Bone marrow (tissue), 2 donors: Measurements from ENCODE around the gene GPR65.

Experiments used
- DNase-seq, 2 donors: peaks; one replicate each; lab custom pipeline; 2025; lab: John Stamatoyannopoulos, UW

GPR65 gene, protein sequence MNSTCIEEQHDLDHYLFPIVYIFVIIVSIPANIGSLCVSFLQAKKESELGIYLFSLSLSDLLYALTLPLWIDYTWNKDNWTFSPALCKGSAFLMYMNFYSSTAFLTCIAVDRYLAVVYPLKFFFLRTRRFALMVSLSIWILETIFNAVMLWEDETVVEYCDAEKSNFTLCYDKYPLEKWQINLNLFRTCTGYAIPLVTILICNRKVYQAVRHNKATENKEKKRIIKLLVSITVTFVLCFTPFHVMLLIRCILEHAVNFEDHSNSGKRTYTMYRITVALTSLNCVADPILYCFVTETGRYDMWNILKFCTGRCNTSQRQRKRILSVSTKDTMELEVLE

DNA sequence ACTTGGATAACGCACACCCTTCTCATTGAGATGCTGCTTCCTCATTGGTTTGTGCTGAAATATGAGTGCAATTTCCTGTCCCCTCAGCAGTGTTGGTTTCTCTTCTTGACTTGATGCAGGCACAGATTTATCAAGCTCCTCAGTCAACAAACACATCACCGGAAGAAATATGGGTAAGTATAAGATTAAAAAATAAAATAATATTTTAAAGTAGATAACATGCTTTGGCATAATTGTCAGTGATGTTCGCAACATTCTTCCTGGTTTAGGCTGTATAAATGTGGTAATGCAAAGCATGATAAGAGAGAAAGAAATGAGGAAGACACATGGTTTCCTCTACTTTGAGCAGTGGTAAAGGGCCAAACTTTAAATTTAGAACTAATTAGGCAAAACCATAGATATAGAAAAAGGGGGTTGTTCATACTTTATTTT lies at the start of gene GPR65:
GPR65 (plus strand) TSS at position 86 of the 432 bp plus-strand sequence. CDS start 5,713 bp downstream, outside the sequence.
- DNase-seq: no peak

DNA sequence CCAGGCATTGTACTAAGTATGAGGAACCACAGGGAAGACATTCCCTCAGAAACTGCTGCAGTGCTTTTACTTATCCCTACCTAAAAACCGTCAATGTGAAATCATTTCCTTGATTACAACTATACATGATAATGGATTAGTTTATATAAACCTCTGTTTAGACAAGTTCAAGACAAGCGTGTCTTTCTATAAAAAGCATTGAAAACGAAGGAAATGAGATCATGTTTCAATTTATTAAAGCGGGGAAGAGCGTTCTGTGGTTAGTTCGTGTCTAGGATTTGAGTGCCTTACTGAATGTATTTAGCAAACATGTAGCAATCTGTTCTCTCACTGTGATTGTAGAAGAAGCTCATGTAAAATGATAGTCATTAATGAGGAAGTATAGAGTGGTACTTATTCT lies 49.4 kb upstream of the GPR65 start:
- DNase-seq: no peak

DNA sequence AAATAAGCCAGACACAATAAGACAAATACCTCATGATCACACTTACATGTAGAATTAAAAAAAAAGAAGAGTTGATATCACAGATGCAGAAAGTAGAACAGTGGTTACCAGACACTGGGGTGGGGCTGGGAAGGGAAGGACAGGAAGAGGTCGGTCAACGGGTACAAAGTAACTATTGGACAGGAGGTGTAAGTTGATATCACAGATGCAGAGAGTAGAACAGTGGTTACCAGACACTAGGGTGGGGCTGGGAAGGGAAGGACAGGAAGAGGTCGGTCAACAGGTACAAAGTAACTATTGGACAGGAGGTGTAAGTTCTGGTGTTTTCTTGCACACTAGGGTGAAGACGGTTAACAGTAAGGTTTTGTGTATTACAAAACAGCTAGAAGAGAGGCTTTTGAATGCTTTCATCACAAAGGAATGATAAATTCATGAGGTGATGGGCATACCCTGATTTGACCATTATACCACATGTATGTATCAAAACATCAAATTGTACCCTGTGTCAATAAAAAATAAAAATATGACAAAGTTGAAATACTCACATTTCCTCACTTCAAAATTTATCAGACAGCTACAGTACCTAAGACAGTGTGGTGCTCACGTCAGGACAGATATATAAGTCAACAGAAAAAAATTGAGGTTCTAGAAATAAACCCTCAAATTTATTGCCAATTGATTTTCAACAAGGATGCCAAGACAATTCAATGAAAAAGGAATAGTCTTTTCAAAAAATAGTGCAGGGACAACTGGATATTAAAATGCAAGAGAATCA lies 44.7 kb upstream of the GPR65 start:
- DNase-seq: no peak

DNA sequence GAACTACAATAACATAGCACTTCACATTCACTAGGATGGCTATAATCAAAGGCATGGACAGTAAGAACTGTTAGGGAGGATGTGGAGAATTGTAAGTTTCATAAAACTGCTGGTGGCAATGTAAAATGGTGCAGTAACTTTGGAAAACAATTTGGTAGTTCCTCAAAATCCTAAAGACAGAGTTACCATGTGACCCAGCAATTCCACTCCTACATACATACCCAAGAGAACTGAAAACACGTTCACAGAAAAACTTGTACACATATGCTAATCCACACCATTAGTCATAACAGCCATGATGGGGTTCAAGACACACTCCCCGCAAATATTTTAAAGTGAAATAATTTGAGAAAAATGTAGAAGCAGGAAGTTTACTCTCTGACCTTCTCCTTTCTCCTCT lies 43.7 kb upstream of the GPR65 start:
- DNase-seq: no peak

DNA sequence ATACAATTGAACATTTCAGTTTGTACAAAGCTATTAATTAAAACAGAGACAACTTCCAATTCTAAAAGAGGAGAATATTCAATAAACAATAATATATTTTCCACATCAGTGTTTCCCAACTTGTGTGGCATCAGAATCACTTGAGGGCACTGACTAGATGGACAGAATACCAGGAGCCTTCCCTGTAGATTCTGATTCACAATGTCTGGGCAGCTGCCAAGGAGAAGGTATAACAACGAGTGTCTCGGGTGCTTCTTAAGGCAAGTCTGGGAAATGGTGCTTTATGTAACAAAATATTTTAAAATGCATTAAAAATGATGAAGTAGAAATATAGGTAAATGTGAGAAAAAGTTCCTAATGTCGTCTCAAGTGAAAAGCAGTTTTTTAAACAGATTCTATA lies 38.1 kb upstream of the GPR65 start:
- no peak for DNase-seq

DNA sequence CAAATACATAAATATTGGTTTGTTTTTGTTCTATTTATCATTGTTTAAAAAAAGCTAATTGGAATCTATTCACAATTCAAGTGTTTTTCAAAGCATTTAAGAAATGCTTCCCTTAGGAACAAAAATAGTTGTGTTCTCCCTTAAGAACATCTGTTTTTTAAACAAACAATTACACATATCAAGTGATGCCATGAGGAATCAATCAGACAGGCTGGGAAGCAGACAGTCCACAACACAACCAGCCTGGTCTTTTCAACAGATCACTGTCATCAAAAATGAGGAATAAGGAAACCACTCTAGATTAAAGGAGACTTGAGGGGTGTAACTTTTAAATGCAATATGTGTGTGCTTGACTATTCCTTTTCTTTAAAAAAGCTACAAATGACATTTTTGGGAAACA lies 37.4 kb upstream of the GPR65 start:
- no peak for DNase-seq

DNA sequence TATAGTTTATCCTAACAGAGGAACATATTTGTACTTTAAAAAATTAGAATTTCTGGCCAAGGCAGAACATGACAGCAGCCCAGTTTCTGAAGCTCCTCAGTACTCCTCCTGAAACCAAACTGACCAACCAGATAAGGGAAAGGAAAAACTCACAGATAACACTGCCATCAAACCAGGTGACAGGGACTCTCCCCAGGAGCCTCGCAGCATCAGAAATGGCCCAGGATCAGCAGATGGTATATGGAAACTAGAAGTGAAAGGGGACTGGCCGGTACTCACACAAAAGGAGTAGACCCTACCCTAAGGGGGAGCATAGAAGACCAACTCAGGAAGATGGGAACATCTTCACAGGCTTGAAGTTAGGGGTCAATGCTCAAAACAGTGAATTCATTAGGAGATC lies 33.9 kb upstream of the GPR65 start:
- no peak for DNase-seq

DNA sequence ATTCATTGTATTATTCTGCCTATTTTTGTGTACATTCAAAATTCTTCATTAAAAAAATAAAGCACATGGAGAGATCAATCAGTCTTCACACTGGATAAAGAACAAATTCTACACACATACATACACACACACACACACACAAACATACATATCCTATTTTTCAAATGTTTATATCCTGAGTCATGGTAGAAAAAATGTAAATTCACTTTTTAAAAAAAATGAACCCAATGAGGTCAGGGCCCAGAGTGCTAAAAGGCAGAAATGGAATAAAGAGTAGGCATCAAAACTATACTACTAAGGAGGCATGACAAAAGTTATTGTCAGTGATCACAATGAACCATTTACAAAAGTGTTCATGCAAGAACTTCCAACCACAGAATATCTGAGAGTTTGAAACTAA lies 29.3 kb upstream of the GPR65 start:
- no peak for DNase-seq

DNA sequence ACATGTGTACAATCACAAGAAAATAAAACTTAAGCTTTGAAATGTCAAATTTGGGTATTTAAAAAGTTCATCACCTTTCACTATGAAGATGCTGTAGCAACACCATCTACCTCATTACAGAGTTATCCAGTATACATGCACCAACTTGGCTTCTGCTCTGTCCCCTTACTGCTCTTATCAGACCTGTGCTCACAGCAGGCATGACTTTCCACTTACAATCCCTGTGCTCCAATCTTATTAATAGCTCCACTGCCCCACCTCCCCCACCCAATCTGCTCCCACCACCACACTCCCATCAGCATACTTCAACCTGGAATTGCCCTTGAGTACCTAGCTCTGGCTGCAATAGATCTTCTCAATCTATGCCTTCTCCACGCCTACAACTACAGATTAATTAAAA lies 25.2 kb upstream of the GPR65 start:
- DNase-seq: no peak

DNA sequence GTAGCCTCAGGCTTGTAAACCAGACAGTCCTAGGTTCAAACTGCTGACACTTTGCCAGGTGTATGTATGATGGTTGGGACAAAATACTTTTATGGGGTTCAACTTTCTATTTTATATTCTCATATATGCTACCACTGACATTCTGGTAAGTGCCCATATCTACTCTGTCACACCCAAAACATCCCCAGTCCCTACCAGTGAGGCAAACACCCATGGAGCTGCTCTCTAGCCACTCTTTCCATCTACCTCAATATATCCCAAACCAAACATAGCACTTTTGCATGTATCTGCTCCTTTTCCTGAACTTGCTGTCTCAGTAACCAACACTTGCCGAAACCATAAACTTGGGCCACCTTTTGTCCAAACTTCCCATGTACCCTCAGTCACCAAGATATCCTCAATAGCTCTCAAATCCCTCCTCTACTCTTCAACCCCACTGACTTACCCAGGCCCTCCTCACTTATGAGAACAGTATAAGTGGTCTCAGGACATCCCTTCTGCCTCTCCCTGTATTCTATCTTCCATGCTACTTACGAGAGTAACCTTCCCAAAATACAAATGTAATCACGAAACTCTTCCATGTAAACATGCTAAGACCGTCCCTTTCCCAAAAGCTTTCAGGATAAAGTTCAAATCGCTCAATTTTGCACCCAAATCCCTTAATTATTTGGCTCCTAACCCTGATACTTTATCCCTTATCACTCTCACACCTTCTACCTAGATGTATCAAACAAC lies 15.5 kb upstream of the GPR65 start:
- DNase-seq: no peak

DNA sequence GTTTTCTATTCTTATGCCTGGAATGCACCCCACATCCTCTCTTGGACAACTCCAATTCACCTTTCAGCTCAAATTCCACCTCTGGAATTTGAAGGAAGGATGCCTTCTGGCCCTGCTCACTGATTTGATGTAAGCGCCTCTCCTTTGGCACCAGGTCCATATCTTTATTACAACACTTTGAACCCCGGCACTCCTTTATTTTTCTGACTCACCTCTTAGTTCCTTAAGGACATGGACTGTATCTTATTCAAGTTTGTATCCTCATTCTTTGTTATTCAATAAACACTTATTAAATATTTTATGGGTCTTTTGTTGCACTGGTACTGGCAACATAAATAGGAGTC lies 15.0 kb upstream of the GPR65 start:
- no peak for DNase-seq

DNA sequence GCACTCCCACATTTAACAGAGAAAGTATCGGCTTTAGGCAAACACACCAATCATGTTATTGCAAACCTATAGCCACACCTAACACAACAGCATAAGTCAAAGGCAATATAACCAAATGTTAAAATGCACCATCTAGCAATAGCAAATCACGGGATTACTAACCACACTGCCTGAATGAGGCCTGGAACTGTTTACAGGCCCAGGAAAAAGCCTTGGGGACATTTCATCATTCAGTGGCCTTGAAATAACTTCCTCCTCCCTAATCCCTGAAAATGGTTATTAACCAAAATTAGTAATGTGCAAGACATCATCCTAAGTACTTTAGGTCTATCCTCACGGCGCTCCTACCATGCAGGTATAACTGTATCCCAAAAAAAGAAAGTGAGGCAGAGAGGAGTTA lies 14.3 kb upstream of the GPR65 start:
- no peak for DNase-seq

DNA sequence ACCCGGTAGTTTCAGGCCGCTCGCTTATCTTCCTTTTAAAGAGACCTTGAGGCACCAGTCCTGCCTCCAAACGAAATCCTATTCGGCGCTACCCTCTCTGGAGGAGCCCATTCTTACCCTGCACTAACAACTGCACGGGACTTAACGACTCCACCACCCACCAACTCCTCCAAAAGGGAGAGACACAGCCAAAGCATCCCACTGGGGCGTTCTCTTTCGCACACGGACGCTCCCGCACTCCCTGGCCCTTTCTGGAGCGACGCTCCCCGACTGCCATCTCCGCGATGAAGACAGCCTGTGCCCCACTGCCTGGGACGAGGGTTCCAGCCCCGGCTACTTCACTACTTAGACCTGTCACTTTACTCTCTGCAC lies 12.6 kb upstream of the GPR65 start:
- DNase-seq: no peak

DNA sequence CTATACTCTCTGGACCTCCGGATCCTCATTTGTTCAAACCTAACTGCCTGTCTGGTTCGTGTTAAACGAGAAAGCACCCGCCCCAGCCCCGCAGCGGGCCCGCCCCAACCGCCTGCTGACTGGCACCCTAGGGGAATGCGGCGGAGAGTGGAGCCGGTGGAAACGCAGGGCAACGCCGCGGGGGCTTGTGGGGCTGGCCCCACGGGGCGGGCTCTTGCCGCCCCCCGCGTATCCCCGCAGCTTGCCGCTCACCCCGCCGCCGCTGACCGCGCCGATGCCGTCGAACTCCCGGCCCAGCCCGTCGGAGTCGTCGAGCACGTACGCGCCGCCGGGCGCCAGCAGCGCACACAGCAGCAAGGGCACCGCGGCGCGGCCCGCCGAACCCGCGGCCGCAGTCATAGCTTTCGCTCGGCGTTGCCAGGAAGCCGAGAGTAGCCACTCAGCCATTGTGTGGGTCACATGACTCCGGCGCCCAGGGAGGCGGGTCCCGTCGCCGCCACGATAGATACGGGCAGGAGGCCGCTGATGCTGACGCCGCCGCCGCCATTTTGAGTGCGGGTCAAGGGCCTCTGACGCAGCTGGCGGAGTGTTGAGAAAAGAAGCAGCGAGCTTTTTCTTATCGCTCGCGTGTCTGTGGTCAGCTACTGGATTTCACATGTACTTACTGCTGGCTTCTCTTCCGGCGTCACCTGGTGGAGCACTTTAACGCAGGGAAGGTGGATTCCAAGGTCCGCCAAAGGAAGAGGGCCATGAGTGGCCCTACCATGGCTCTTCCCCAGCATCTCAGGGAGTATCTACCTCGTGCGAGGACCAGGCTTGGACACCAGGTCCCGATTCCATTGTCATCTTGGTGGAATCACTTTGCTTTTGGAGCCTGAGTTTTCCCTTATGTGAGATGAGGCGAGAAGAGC lies 12.0 kb upstream of the GPR65 start, which contains the start of gene GALC:
GALC (minus strand) TSS at position 465 of the 911 bp plus-strand sequence; CDS start at position 447, 18 bp downstream.
- DNase-seq: peak; percentile 11 to 76

DNA sequence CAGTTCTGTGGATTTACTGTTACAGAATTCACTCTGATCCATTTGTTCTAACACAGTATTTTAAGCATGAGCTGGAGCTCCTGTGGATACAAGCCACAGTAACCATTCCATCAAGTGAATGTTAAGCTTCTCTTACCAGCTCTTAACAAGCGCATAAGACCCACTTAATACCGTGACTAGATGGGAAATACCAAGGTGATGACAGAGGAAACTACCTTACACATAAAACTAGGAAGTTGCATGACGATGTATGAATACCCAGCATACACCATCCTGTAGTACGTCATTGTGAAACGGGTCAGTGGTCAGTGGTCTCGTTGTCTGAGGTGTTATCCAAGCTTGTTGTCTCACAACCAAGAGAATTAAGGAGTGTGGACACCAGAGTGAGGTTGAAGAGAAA lies 10.0 kb upstream of the GPR65 start:
- no peak for DNase-seq

DNA sequence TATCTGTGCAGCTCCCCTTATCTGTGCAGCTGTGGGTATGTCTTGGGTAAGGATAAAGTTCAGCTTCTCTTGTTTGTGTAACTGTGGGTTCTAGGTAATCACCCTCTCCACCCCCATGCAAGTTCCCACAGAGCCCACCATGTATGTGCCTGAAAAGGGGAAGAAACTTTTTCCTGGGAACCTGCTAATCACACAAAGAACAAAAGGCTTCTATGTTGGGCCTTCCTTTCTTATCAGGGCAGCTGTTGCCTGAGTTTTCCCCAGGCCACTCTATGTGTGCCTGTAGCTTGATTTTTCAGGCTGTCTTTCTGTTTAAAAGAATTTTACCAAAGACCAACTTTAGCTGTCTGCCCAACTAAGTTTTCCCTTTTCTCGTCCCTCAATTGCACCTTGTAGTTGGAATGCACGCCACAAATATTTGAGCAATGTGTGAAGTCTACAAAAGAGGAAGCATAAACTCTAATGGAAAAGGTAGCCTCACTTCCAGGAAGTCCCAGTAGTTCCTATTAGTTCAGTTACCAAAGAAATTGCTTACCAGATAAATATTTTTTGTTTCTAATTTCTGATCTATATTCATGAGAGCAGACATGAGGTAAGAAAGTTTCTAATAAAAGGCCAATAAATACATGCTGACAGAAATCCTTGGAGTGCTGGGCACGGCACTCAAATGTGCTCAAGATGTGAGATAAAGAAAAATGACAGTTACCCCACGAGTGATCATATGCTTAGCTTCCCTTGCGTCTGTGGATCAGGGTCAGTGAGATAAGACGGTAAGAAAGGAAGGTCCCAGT lies 9.2 kb upstream of the GPR65 start:
- DNase-seq: no peak

DNA sequence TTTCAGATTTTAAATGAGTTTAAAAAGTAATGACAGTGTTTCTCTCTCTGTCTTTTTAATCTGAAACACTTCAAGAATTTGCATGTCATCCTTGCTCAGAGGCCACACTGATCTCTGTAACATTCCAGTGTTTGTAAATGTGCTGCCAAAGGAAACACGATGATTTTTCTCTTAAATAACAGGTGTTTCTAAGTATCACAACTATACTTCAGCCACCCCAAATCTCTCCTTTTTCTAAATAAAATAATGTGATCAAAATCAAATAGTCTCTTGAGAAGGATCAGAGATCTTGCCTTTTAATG lies 8.7 kb upstream of the GPR65 start:
- DNase-seq: no peak

DNA sequence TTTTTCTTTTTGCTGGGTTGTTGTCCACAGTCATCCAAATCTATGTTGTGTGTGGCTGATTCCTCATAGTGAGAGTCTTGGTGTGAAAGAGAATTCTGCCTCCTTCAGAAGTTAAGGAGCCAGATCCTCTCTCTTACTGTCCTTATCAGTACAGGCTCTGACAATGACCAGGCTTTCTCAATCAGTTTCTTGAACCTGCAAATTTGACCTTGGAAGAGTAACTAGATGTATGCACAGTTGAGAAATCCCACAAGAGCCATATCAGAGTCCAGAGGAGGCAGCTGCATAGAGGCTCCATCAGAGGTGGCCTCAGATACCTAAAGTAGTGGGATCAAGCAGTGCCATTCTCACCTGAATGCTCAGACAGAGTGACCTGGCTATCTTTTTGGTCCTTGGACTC lies 6.5 kb upstream of the GPR65 start:
- no peak for DNase-seq

DNA sequence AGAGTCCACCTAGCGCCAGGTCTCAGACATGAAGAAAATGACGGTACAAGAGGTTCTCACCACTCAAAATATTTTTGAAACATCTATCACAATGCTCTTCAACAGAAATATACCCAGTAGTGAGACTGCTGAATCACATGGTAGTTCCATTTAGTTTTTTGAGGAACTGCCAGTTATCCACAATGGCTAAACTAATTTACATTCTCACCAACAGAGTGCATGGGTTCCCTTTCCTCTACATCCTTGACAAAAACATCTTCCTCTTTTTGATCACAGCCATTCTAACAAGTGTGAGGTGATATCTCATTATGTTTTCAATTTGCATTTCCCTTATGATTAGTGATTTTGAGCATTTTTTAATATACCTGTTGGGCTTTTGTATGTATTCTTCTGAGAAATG lies 5.7 kb upstream of the GPR65 start:
- peak in 1 of 2 donors; percentile 61 for DNase-seq

DNA sequence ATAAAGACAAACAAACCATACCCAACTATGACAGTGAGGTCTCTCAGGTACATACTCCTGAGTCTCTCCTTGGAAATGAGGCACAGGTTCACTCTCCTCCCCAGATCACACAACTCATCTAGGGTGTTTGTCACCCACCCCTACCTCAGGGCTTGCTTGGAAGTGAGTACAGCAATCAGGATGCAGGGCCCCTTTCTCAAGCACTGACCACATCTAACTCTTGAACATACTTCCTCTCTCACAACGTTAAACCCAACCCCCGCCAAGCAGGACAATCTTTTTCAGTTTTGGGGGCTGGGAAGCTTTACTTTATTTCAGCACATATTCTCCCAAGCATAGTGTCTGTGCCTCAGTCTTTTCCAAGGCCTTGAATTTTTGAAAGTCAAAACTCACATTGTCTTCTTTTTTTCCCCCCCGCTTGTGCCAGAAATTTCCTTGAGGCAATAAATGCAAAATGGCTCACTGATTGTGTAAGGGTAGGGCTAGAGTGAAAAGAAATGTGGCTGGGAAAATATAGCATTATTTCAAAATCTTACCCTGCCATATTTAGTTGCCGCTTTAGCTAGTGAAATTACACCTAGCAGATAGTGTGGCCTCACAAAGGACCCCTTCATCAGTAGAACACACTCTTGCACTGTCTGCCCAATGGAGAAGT lies 2.4 kb upstream of the GPR65 start:
- no peak for DNase-seq

DNA sequence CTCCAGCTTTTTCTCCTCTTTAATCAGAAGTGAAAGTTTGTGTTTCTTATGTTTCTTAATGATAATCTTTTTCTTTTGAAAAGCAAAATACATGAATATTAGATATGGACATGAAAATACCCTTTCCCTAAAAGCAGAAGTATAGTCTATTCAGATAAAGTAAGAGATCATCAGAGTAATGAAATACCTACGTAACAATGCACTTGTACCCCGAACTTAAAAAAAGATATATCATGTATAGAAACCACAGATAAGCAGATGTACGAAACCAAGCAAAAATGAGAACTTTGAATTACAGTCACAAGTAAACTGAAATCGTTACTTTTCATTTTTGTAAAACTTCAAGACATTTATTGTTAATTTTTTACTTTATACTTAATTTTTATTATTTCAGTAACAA lies 1.5 kb upstream of the GPR65 start:
- DNase-seq: no peak
